SK-N-MC (cell line): ENCODE results near the gene MEF2D.

Source experiments
- EZH2 ChIP-seq: fragments of 200-600 bp; sonication (generic); IDR thresholded peaks from one replicate; pipeline ENCODE4 v1.6.1; 2017; ENCODE audit warnings: antibody characterized with exemption
- POLR2AphosphoS5 ChIP-seq: IDR thresholded peaks from 2 replicates; pipeline ENCODE4 v1.6.1; 2012; ENCODE audit warnings: mild to moderate bottlenecking, low read depth, low read length, borderline replicate concordance

DNA sequence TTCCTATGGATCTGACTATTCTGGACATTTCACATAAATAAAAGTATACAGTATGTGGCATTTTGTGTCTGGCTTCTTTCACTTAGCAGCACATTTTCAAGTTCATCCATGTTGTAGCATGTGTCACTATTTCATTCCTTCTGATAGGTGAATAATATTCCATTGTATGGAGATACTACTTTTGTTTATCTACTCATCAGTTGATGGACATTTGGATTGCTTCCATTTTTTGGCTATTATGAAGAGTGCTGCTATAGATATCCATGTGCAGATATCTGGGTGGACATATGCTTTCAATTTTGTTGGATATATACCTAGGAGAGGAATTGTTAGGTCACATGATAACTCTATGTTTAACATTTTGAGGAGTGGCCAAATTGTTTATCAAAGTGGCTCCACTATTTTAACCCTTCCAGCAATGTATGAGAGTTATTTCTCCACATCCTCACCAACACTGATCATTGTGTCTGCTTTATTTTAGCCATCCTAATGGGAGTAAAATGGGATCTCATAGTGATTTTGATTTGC, 21.9 kb upstream of the MEF2D start:
- TF ChIP-seq POLR2AphosphoS5, result no peak
- no peak for TF ChIP-seq EZH2
